Choroid plexus epithelial cell (primary cell): ENCODE results near the gene KRTAP12-1.
"Not testable (repeated sequence)": the region's sequence is repeated elsewhere in the genome, so short reads cannot be mapped to it uniquely, and the experiment has no call there.

Experiments
- DNase-seq: peaks from one replicate; pipeline ENCODE4 v3.0.0-alpha.2; 2010; ENCODE audit warnings: low read depth
- H3K4me3 ChIP-seq: 2 replicates; pipeline ENCODE4 v1.5.1; 2011; ENCODE audit warnings: low read depth, mild to moderate bottlenecking, control low read depth, low read length, moderate library complexity
- CTCF ChIP-seq: conservative IDR thresholded peaks from 2 replicates; pipeline ENCODE4 v1.5.1; 2011; ENCODE audit warnings: low read depth, mild to moderate bottlenecking, control low read depth, inconsistent platforms, low read length, moderate library complexity

Gene KRTAP12-1

GRCh38 chr21:44677881-44678280, 4.1 kb downstream of the KRTAP12-1 start:
- no peak for TF ChIP-seq CTCF
- H3K4me3 ChIP-seq, result no peak overlapping the region
- no peak for DNase-seq

GRCh38 chr21:44671911-44672310, 10.1 kb downstream of the KRTAP12-1 start:
- no peak for DNase-seq
- TF ChIP-seq CTCF, result no peak
- H3K4me3 ChIP-seq, result no peak overlapping the region

- no peak for TF ChIP-seq CTCF
- no peak overlapping the region for H3K4me3 ChIP-seq
- DNase-seq, result no peak
These were observed 11.1 kb downstream of the KRTAP12-1 start for GRCh38 chr21:44670642-44671432.

- no peak for TF ChIP-seq CTCF
- H3K4me3 ChIP-seq, result no peak overlapping the region
These were observed 14.4 kb downstream of the KRTAP12-1 start for GRCh38 chr21:44667612-44668011.

GRCh38 chr21:44666401-44667320, 15.3 kb downstream of the KRTAP12-1 start, which contains the start of gene KRTAP12-2:
Gene KRTAP12-2, minus strand, starts transcription at chr21:44666927. Its CDS starts 41 bp downstream, at chr21:44666886.
- TF ChIP-seq CTCF, result no peak
- DNase-seq, result no peak
- H3K4me3 ChIP-seq, result no peak within 1 kb of the TSS

More at GRCh38 chr21:44667612-44668011, 14.4 kb downstream of the KRTAP12-1 start:
- DNase-seq, result no peak

- DNase-seq, result no peak
- H3K4me3 ChIP-seq, result no peak overlapping the region
These were observed 17.3 kb downstream of the KRTAP12-1 start for GRCh38 chr21:44664691-44665090.

GRCh38 chr21:44661567-44661966, 20.4 kb downstream of the KRTAP12-1 start:
- not testable (repeated sequence) for DNase-seq, H3K4me3 ChIP-seq

More at GRCh38 chr21:44664691-44665090, 17.3 kb downstream of the KRTAP12-1 start:
- TF ChIP-seq CTCF, result no peak
